Type B pancreatic cell (in vitro differentiated cells): Measurements from ENCODE around the gene MRTO4. TPM values are rescaled to one million over a fixed set of nuclear protein-coding genes. Genes with fewer than 3 reads are reported as not detected.
"Not testable (repeated sequence)": the region's sequence is repeated elsewhere in the genome, so short reads cannot be mapped to it uniquely, and the experiment has no call there.

Experiments
- DNase-seq: peaks from one replicate; pipeline ENCODE4 v3.0.0; 2021; ENCODE audit warnings: mixed read lengths; ENCODE audit not compliant: unreplicated experiment; ENCODE audit errors: extremely low spot score
- H3K27ac Mint-ChIP-seq: 2 replicates; pipeline ENCODE4 v1.8.0; 2021; ENCODE audit warnings: mild to moderate bottlenecking, mixed read lengths
- H3K27me3 Mint-ChIP-seq: 2 replicates; pipeline ENCODE4 v1.8.0; 2021; ENCODE audit warnings: mixed read lengths
- H3K36me3 Mint-ChIP-seq: 2 replicates; pipeline ENCODE4 v1.8.0; 2021; ENCODE audit warnings: mixed read lengths
- H3K4me1 Mint-ChIP-seq: one replicate; pipeline ENCODE4 v1.8.0; 2021; ENCODE audit warnings: mixed read lengths; ENCODE audit not compliant: unreplicated experiment
- H3K4me3 Mint-ChIP-seq: 2 replicates; pipeline ENCODE4 v1.8.0; 2021; ENCODE audit warnings: mild to moderate bottlenecking, mixed read lengths
- H3K9me3 Mint-ChIP-seq: 2 replicates; pipeline ENCODE4 v1.8.0; 2021; ENCODE audit warnings: mixed read lengths
- CTCF ChIP-seq: fragments of 200-600 bp; sonication (generic); conservative IDR thresholded peaks from 2 replicates; pipeline ENCODE4 v1.5.0; 2021; ENCODE audit warnings: antibody characterized with exemption, mild to moderate bottlenecking
- total RNA-seq: library from RNA; stranded (reverse); gene quantifications from 2 replicates; pipeline ENCODE4 v1.2.1, GENCODE V29; 2021; ENCODE audit warnings: low replicate concordance

MRTO4 gene
- total RNA-seq, 1 donor from 2014 or later = 43.3 TPM

GRCh38 chr1:19273106-19273843 lies 21.7 kb downstream of the MRTO4 start:
- Mint-ChIP-seq H3K4me3 (no peak overlapping the region), H3K27ac (no peak overlapping the region)

GRCh38 chr1:19273844-19274531 lies 22.4 kb downstream of the MRTO4 start:
- not testable (repeated sequence) for H3K4me1 Mint-ChIP-seq, H3K27me3 Mint-ChIP-seq, H3K9me3 Mint-ChIP-seq, H3K27ac Mint-ChIP-seq, H3K36me3 Mint-ChIP-seq, DNase-seq, H3K4me3 Mint-ChIP-seq

More at GRCh38 chr1:19273106-19273843, 21.7 kb downstream of the MRTO4 start:
- no peak for TF ChIP-seq CTCF
- no peaks in the 10 kb centered on the region for H3K9me3 Mint-ChIP-seq
- no peak for DNase-seq
- H3K36me3 Mint-ChIP-seq = no peaks in the 10 kb centered on the region
- H3K4me1 Mint-ChIP-seq = no peaks in the 10 kb centered on the region
- H3K27me3 Mint-ChIP-seq = no peaks in the 10 kb centered on the region

GRCh38 chr1:19274636-19275035 lies 23.0 kb downstream of the MRTO4 start:
- Mint-ChIP-seq H3K9me3 (no peaks in the 10 kb centered on the region), H3K36me3 (no peaks in the 10 kb centered on the region), H3K27me3 (no peaks in the 10 kb centered on the region), H3K4me1 (no peaks in the 10 kb centered on the region), H3K4me3 (no peak overlapping the region), H3K27ac (no peak overlapping the region)
- DNase-seq = no peak
- no peak for TF ChIP-seq CTCF

- DNase-seq = no peak
- Mint-ChIP-seq H3K4me3 (no peak overlapping the region), H3K4me1 (no peaks in the 10 kb centered on the region), H3K9me3 (no peaks in the 10 kb centered on the region), H3K36me3 (no peaks in the 10 kb centered on the region), H3K27me3 (peaks cover 6% of the 10 kb centered on the region), H3K27ac (no peak overlapping the region)
- no peak for TF ChIP-seq CTCF
Observed at GRCh38 chr1:19283891-19284290, 32.3 kb downstream of the MRTO4 start.

- no peak for DNase-seq
- H3K4me1 Mint-ChIP-seq = no peaks in the 10 kb centered on the region
- H3K27ac Mint-ChIP-seq = no peak overlapping the region
- H3K27me3 Mint-ChIP-seq = peaks cover 16% of the 10 kb centered on the region
- H3K9me3 Mint-ChIP-seq = no peaks in the 10 kb centered on the region
- no peak for TF ChIP-seq CTCF
- H3K4me3 Mint-ChIP-seq = no peak overlapping the region
- H3K36me3 Mint-ChIP-seq = peaks cover 5% of the 10 kb centered on the region
Observed at GRCh38 chr1:19284881-19285280, 33.3 kb downstream of the MRTO4 start.

GRCh38 chr1:19285366-19285765 lies 33.8 kb downstream of the MRTO4 start:
- not testable (repeated sequence) for DNase-seq, H3K27ac Mint-ChIP-seq, H3K4me3 Mint-ChIP-seq, H3K36me3 Mint-ChIP-seq, H3K9me3 Mint-ChIP-seq, H3K4me1 Mint-ChIP-seq
- H3K27me3 Mint-ChIP-seq = peaks cover 18% of the 10 kb centered on the region

- H3K4me3 Mint-ChIP-seq, H3K36me3 Mint-ChIP-seq, H3K9me3 Mint-ChIP-seq, H3K27ac Mint-ChIP-seq, H3K4me1 Mint-ChIP-seq, DNase-seq: not testable (repeated sequence)
- peaks cover 18% of the 10 kb centered on the region for H3K27me3 Mint-ChIP-seq
Observed at GRCh38 chr1:19285807-19286206, 34.2 kb downstream of the MRTO4 start.
